Measurements from ENCODE around the gene CTPS2. TPM values are rescaled to one million over a fixed set of nuclear protein-coding genes. Genes with fewer than 3 reads are reported as not detected.

Gene CTPS2
- total RNA-seq, 4 donors from 2014 or later, result 15.9 to 25.0 (median 19.3) TPM

- 85 to 95% methylated on average over 1 of the region's 1 CpG for WGBS, 2 donors
- TF ChIP-seq POLR2A (IDR thresholded peaks at IDR 0.05) (no peak), CTCF (IDR thresholded peaks at IDR 0.05) (no peak)
- Histone ChIP-seq H3K4me1 (no peaks in the 10 kb centered on the region), H3K36me3 (no peaks in the 10 kb centered on the region), H3K27me3 (no peaks in the 10 kb centered on the region), H3K9me3 (no peaks in the 10 kb centered on the region), H3K27ac (no peak overlapping the region), H3K4me3 (replicated peaks in 1 of 3) (no peak overlapping the region)
- DNase-seq, result no peak
- intact Hi-C loops (cut with DNase I), result no loop called here
Observed at GRCh38 chrX:16573781-16574180, 138.7 kb downstream of the CTPS2 start.

DNA sequence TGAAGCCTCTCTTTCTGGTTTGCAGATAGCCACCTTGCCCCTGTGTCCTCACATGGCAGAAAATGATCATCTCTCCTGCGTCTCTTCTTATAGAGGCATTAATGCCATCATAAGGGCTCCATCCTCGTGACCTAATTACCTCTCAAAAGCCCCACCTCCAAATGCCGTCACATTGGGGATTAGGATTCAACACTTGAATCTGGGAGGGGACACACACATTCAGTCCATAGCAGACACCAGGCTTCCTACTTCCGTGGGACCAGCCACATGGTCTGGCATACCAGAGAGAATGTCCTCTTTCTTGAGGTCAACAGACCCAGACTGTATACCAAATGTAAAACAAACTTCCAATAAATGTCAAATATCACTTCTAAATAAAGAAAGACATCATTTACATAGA, 144.8 kb downstream of the CTPS2 start:
- no peak for DNase-seq

GRCh38 chrX:16566571-16566970, 145.9 kb downstream of the CTPS2 start:
- intact Hi-C loops (cut with DNase I), result no loop called here
- Histone ChIP-seq H3K27me3 (no peaks in the 10 kb centered on the region), H3K36me3 (no peaks in the 10 kb centered on the region), H3K27ac (no peak overlapping the region), H3K4me3 (replicated peaks in 1 of 3) (no peak overlapping the region), H3K9me3 (no peaks in the 10 kb centered on the region), H3K4me1 (no peaks in the 10 kb centered on the region)
- WGBS, 2 donors, result 80 to 85% methylated on average over 3 of the region's 3 CpGs
- DNase-seq, result no peak
- TF ChIP-seq CTCF (IDR thresholded peaks at IDR 0.05), result no peak
- no peak for TF ChIP-seq POLR2A (IDR thresholded peaks at IDR 0.05)

More for the DNA sequence above, 144.8 kb downstream of the CTPS2 start:
- H3K27ac ChIP-seq, result no peak overlapping the region
- no peak overlapping the region for H3K4me3 ChIP-seq (replicated peaks in 1 of 3)
- 92 to 94% methylated on average over 4 of the region's 4 CpGs for WGBS, 2 donors
- no peaks in the 10 kb centered on the region for H3K9me3 ChIP-seq
- intact Hi-C loops (cut with DNase I), result no loop called here
- H3K4me1 ChIP-seq, result no peaks in the 10 kb centered on the region
- H3K36me3 ChIP-seq, result no peaks in the 10 kb centered on the region
- TF ChIP-seq CTCF (IDR thresholded peaks at IDR 0.05), result no peak
- TF ChIP-seq POLR2A (IDR thresholded peaks at IDR 0.05), result no peak
- no peaks in the 10 kb centered on the region for H3K27me3 ChIP-seq

- no peaks in the 10 kb centered on the region for H3K36me3 ChIP-seq
- no peak for DNase-seq
- no peaks in the 10 kb centered on the region for H3K9me3 ChIP-seq
- no peak overlapping the region for H3K4me3 ChIP-seq (replicated peaks in 1 of 3)
- no peaks in the 10 kb centered on the region for H3K27me3 ChIP-seq
- intact Hi-C loops (cut with DNase I), result no loop called here
- H3K4me1 ChIP-seq, result no peaks in the 10 kb centered on the region
- no peak overlapping the region for H3K27ac ChIP-seq
- 90 to 93% methylated on average over 4 of the region's 4 CpGs for WGBS, 2 donors
- TF ChIP-seq POLR2A (IDR thresholded peaks at IDR 0.05), result no peak
- TF ChIP-seq CTCF (IDR thresholded peaks at IDR 0.05), result no peak
Observed at GRCh38 chrX:16560173-16560572, 152.3 kb downstream of the CTPS2 start.

GRCh38 chrX:16559206-16559619, 153.3 kb downstream of the CTPS2 start:
- Histone ChIP-seq H3K4me1 (no peaks in the 10 kb centered on the region), H3K36me3 (no peaks in the 10 kb centered on the region), H3K4me3 (replicated peaks in 1 of 3) (no peak overlapping the region), H3K27ac (no peak overlapping the region), H3K27me3 (no peaks in the 10 kb centered on the region), H3K9me3 (no peaks in the 10 kb centered on the region)
- intact Hi-C loops (cut with DNase I), result no loop called here
- TF ChIP-seq POLR2A (IDR thresholded peaks at IDR 0.05), result no peak
- TF ChIP-seq CTCF (IDR thresholded peaks at IDR 0.05), result no peak
- no peak for DNase-seq
- WGBS, 2 donors, result 74 to 76% methylated on average over 1 of the region's 1 CpG

Data from thyroid gland (tissue), 4 donors.